ENCODE data around the gene KDM8.

- no peak for TF ChIP-seq CTCF (conservative IDR thresholded peaks at IDR 0.05)
- no peak for TF ChIP-seq ZFX (IDR thresholded peaks at IDR 0.05)
These were observed 29.0 kb downstream of the KDM8 start for GRCh38 chr16:27232061-27232900.
